ENCODE results near the gene ABCA9.
A peak's percentile ranks its signal among the peaks of the same experiment; 100 is the strongest.
"Not testable (repeated sequence)": the region's sequence is repeated elsewhere in the genome, so short reads cannot be mapped to it uniquely, and the experiment has no call there.

The ABCA9 gene, protein sequence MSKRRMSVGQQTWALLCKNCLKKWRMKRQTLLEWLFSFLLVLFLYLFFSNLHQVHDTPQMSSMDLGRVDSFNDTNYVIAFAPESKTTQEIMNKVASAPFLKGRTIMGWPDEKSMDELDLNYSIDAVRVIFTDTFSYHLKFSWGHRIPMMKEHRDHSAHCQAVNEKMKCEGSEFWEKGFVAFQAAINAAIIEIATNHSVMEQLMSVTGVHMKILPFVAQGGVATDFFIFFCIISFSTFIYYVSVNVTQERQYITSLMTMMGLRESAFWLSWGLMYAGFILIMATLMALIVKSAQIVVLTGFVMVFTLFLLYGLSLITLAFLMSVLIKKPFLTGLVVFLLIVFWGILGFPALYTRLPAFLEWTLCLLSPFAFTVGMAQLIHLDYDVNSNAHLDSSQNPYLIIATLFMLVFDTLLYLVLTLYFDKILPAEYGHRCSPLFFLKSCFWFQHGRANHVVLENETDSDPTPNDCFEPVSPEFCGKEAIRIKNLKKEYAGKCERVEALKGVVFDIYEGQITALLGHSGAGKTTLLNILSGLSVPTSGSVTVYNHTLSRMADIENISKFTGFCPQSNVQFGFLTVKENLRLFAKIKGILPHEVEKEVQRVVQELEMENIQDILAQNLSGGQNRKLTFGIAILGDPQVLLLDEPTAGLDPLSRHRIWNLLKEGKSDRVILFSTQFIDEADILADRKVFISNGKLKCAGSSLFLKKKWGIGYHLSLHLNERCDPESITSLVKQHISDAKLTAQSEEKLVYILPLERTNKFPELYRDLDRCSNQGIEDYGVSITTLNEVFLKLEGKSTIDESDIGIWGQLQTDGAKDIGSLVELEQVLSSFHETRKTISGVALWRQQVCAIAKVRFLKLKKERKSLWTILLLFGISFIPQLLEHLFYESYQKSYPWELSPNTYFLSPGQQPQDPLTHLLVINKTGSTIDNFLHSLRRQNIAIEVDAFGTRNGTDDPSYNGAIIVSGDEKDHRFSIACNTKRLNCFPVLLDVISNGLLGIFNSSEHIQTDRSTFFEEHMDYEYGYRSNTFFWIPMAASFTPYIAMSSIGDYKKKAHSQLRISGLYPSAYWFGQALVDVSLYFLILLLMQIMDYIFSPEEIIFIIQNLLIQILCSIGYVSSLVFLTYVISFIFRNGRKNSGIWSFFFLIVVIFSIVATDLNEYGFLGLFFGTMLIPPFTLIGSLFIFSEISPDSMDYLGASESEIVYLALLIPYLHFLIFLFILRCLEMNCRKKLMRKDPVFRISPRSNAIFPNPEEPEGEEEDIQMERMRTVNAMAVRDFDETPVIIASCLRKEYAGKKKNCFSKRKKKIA (N-terminal part only)

DNA sequence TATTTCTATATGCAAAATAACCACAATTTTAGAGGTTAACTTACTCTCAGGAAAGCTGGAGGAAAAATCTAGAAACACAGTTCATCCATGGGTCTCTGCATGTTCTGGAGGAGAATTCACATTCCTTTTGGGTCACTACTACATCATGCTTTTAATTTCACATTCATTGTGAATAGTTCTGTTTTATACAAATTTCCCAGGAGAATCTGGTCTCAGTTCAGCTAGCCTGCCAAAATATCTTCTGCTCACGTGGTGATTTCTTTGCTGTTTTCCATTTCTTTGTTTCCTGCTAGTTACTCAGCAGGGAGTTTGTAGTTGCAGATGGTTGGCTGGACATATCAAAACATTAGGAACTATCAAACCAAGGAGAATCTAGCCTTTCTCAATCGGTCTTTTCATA, at the start of gene ABCA9:
Gene ABCA9 (minus strand): TSS at position 106 of the 400 bp plus-strand sequence. CDS start 9,801 bp downstream, outside the sequence.
- DNase-seq (ENCODE audit: low spot score), result no peak

- no peak for DNase-seq (ENCODE audit: low spot score)
Measured at GRCh38 chr17:69105907-69106730, 45.4 kb upstream of the ABCA9 start.

DNA sequence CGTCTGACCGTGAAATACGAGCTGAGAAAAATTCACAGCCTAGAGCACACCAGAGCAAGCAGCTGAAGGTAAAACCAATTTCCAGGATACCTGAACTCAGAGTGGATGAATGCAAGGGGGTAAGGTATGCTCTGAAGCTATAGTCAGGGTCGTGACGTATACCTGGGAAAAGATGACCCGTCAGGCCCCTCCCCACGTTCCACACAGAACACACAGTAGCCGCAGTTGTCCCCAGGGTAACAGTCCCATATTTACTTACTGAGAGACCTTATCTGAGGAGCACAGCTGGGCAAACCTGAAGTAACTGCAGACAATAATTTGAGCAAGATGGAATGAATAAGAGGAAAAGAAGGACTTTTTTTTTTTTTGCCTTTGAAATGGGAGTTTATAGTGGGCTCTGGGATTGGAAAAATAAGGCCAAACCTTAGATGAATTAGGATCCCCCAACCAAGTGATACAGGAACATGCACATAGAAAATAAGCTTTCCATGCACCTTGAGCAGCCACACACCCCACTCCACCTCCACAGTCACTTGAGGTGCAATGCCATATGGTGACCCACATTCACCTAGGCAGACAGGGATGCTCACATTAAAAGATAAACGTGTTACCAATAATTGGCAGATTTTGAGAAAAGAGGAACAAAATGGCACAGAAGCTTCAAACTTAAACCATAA, 43.0 kb upstream of the ABCA9 start:
- no peak for DNase-seq (ENCODE audit: low spot score)

DNA sequence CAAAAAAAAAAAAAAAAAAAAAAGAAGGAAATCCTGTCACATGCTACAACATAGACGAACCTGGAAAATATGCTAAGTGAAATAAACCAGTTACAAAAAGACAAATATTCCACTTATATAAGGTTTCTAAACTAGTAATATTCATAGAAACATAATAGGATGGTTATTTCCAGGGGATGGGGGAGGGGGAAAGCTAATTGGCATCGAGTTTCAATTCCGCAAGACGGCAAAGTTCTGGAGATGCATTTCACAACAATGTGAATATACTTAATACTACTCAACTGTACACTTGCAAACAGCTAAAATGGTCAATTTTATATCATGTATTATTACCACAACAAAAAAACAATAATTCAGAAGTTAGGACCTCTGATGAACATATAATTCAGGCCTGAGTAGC, 37.9 kb upstream of the ABCA9 start:
- DNase-seq (ENCODE audit: low spot score), result no peak

DNA sequence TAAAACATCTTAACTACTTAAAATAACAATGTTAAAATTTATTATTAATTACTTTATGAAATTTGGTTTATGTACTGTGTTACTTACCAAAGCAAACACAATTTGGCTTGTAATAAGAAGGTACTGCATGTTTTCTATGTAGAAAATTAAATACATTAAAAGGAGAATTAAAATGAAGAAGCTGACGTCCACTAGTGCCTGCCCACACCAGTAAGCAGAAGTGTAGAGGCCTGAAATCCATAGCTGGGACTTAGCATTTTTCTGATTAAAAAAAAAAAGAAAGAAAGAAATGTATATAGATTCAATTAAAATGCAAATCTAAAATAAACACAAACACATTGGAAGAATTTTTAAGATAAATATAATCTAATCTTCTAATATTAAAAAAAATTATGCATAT, 35.8 kb upstream of the ABCA9 start:
- DNase-seq (ENCODE audit: low spot score), result no peak

GRCh38 chr17:69093995-69094394, 33.3 kb upstream of the ABCA9 start:
- DNase-seq (ENCODE audit: low spot score), result no peak

DNA sequence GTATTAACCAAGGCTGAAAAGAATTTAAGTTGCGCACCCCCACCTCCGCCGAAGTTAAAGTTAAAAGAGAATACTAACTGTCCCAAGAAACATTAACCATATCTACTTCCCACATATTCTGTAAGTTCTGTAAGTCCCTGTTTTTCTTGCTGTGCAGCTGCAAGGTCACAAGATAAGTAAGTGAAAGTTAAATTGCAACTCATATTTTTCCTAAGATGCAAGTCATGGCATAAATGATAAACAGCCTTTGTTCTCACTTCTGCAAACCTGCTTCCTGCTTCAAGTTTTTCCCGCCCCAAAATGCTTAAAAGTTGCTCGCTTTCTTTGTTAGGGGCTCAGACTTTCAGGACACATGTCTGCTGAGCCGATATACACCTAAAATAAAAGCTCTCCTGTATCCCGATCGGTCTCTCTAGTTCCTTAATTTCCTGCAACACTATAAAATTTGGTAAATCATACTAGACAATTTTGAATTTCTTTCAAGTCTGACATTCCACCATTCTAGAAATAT, 32.6 kb upstream of the ABCA9 start:
- DNase-seq (ENCODE audit: low spot score), result no peak

GRCh38 chr17:69090365-69090764, 29.6 kb upstream of the ABCA9 start:
- no peak for DNase-seq (ENCODE audit: low spot score)

GRCh38 chr17:69088643-69089200, 28.0 kb upstream of the ABCA9 start:
- no peak for DNase-seq (ENCODE audit: low spot score)

- no peak for DNase-seq (ENCODE audit: low spot score)
Measured at GRCh38 chr17:69086641-69087040, 25.9 kb upstream of the ABCA9 start.

DNA sequence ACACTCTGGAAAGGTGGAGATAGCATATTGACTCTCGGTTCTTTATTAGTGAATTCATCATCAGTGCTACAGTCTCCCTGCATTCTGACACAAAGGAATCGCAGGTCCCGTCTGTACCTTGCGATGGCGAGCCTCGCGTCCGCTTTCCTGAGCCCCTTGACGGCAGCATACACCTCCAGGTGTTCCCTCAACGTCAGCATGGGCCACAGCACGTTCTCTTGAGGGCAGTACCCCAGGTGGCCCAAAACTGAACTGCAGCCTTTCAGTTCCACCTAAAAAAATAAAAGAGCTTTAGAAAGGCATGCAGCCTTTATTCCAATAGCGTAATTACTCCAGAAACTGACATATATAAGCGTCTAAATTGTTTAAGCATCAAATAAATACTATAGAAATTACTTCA, 24.2 kb upstream of the ABCA9 start:
- DNase-seq (ENCODE audit: low spot score), result peak; percentile 59

- DNase-seq (ENCODE audit: low spot score), result no peak
Measured at GRCh38 chr17:69082696-69083095, 22.0 kb upstream of the ABCA9 start.

DNA sequence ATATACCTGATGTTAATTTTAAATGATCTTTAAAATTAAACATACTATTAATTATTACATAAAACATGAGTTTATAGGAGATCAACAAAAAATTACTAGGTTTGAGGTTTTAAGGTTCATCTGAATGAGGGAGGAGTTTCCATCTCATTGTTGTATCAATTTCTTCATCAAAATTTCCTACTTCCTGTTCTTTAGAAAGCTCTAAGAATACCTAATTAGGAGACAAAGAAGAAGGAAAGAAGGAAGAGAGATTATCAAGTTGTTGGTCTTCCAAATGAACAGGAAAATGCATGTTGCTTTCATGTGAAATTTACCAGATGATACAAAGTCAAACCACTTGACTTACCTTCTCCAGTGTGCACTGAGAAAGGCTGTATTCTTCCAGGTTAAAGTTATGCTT, 18.1 kb upstream of the ABCA9 start:
- no peak for DNase-seq (ENCODE audit: low spot score)

- no peak for DNase-seq (ENCODE audit: low spot score)
Measured at GRCh38 chr17:69075823-69076222, 15.1 kb upstream of the ABCA9 start.

GRCh38 chr17:69073392-69073791, 12.7 kb upstream of the ABCA9 start:
- DNase-seq (ENCODE audit: low spot score), result not testable (repeated sequence)

DNA sequence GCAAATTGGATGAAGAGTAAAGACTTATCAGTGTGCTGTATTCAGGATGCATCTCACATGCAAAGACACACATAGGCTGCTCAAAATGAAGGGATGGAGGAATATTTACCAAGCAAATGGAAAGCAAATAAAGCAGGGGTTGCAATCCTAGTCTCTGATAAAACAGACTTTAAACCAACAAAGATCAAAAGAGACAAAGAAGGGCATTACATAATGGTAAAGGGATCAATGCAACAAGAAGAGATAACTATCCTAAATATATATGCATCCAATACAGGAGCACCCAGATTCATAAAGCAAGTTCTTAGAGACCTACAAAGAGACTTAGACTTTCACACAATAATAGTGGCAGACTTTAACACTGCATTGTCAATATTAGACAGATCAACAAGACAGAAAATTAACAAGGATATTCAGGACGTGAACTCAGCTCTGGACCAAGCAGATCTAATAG, 12.1 kb upstream of the ABCA9 start:
- DNase-seq (ENCODE audit: low spot score), result not testable (repeated sequence)

DNA sequence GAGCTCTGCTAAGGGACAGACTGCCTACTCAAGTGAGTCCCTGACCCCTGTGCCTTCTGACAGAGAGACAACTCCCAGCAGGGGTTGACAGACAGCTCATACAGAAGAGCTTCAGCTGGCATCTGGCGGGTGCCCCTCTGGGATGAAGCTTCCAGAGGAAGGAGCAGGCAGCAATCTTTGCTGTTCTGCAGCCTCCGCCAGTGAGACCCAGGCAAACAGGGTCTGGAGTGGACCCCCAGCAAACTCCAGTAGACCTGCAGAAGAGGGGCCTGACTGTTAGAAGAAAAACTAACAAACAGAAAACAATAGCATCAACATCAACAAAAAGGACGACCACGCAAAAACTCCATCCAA, 10.5 kb upstream of the ABCA9 start:
- not testable (repeated sequence) for DNase-seq (ENCODE audit: low spot score)

DNA sequence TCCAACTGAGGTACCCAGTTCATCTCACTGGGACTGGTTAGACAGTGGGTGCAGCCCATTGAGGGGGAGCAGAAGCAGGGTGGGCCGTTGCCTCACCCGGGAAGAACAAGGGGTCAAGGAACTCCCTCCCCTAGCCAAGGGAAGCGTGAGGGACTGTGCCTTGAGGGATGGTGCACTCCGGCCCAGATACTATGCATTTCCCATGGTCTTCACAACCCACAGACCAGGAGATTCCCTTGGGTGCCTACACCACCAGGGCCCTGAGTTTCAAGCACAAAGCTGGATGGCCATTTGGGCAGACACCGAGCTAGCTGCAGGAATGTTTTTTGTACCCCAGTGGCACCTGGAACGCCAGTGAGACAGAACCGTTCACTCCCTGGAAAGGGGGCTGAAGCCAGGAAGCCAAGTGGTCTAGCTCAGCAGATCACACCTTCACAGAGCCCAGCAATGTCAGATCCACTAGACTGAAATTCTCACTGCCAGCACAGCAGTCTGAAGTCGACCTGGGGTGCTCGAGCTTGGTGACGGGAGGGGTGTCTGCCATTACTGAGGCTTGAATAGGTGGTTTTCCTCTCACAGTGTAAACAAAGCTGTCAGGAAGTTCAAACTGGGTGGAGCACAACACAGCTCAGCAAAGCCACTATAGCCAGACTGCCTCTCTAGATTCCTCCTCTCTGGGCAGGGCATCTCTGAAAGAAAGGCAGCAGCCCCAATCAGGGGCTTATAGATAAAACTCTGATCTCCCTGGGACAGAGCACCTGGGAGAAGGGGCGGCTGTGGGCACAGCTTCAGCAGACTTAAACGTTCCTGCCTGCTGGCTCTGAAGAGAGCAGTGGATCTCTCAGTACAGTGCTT, 9.9 kb upstream of the ABCA9 start:
- DNase-seq (ENCODE audit: low spot score), result not testable (repeated sequence)

DNA sequence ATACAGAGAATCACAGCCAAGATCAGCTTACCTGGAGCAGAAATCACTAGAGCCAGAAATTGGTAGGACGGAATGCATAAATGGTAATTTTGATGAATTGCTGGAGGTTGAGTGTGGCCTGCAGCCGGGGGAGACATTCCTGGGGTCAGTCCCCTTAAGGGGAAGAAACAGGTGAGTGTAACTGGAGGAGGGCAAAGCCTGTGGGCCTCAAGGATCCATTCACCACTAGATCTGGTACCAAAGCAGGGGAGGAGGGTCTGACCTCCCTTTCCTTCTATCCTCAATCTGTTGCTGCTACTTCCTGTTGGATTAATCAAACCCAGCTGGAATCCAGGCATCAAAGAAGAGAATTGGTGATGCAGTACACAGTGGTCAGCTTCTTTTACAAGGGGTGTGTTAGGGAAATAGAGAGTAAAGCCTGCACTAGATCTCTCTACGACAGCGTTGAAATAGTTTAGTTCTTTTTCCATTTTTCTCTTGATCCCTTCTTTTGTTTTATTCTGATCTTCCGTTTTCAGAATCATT, 8.6 kb upstream of the ABCA9 start:
- DNase-seq (ENCODE audit: low spot score), result no peak

Data from D341Med (cell line).